GM18868 (cell line): ENCODE data around the gene KCTD8.
"Not testable (repeated sequence)": the region's sequence is repeated elsewhere in the genome, so short reads cannot be mapped to it uniquely, and the experiment has no call there.

ENCODE experiments used
- ATAC-seq: cut with Tn5 transposase; IDR thresholded peaks from one replicate; pipeline ENCODE4 v1.9.1; 2021; ENCODE audit warnings: mild to moderate bottlenecking, moderate library complexity; ENCODE audit not compliant: unreplicated experiment

The KCTD8 gene

GRCh38 chr4:44167766-44168165, 280.8 kb downstream of the KCTD8 start:
- not testable (repeated sequence) for ATAC-seq

- no peak for ATAC-seq
Observed at GRCh38 chr4:44165938-44166337, 282.7 kb downstream of the KCTD8 start.

GRCh38 chr4:44162538-44163270, 285.9 kb downstream of the KCTD8 start:
- ATAC-seq, result no peak

DNA sequence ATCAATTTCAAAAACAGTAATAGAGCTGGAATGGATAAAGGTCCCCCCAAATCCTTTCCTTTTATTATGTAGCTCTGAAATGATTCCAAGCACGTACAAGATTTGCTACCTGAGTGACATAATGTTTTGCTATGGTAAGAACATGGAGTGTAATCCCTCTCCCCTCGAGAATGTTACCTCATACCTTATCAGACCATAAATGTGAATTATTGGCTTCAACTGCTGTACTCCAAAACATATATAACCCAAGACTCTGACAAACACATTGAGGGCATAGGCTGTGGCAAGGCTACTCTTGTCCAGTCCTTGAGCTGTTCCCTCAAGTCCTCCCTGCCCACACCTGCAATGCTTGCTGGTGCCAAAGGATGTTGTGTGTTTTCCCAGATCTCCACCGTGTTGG, 286.9 kb downstream of the KCTD8 start:
- no peak for ATAC-seq

DNA sequence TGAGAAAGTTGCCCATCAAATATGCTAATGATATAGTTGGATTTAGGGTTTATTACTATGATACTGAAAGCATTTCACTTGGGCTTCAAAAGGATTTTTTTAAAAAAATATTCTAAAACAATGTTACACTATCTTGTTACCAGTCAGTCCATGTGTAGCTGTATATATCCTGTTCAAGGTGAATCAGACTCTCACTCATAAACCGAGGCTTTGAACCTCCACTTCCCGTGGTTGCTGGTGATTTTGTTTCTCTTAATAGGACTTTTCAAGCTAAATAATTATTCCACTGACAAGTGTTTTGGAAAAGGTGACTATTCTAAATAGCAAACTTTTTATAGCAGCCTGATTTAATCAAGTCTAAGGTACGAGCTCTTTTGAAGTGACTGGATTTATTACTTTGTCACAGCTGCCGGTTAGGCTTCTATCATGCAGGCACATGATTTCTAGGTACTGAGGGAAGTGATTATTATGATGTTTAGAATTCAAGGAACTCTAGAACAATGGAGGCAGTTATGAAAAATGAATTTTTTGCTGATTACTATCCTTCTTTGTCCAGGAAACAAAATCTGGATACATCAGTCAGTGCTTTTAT, 287.7 kb downstream of the KCTD8 start:
- no peak for ATAC-seq

DNA sequence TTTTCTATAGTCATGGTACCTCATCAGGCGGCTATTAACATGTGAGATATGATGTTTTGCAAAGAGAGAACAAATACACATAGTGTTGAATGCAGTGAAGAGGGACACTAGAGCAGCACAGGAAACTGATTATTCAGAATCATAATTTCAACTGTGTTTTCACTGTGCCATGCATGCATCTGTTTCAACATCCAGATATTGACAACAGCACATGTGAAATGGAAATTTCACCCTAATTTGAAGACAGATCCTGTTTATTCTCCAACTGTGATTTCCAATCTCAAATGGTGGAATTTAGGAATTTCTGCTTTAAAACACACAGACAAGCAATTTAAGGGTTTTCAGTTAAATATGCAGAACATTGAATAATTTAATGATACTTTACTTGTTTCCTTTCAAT, 288.6 kb downstream of the KCTD8 start:
- ATAC-seq, result no peak

- ATAC-seq, result no peak
Observed at GRCh38 chr4:44157611-44158277, 290.9 kb downstream of the KCTD8 start.

DNA sequence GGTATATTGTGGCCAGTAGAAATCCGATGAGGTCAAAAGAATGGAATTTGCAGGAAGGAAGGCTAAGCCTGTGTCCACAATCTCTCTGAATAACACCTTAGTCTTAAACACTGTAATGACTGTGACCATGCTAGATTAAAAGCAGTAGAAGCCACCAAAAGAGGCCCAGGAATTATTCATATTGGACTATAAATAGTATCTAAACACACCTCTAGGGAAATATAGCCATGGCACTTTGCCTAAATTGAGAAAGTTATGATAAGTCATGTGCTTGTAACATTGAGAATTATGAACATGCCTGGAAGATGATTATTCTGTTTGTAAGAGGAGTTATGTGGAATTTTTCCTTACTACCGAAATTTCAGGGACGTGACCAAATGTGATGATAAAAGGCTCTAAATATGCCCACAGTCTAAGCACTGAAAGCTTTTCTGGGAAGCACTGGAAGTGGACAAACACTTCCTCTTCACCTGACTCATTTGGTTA, 298.5 kb downstream of the KCTD8 start:
- no peak for ATAC-seq

DNA sequence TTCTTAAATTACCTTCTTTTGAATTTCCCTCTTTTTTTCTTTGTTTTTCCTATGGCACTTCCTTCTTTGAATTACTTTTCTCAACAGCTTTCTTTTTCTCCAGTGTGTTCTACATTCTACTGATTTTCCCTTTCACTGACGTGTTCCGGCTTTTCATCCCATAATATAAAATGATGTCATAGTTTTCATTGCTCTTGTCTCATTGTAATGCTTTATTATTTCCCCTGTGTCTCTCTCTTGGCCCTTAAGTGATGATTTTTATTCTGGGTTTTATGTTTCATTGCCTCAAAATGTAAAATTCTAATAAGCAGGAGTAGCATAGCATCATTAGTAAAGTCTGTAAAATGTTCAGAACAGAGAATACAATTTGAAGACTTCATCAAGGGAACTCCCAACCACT, 299.3 kb downstream of the KCTD8 start:
- ATAC-seq, result no peak

DNA sequence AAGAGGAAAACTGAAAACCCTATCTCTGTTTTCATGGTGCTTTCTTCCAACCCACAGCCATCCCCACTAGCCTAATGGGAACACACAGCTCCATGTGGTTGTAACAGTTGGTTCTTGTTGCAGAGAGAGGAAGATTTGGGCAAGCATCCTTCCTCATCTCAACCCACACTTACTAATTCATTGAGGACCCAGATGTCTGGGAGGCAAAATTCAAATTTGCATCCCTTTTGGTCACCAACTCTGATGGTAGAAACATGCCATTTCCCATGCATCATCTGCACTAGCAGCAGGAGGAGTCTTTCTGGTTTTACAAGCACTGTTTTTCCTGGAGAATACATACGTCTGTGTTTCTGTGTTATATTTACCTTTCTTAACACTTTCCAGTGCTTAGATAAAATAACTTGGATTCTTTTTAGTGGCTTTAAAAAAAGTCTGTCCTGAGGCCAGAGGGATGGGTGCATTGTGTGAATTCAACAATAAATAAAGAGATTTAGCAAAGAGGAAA, 301.0 kb downstream of the KCTD8 start:
- no peak for ATAC-seq

DNA sequence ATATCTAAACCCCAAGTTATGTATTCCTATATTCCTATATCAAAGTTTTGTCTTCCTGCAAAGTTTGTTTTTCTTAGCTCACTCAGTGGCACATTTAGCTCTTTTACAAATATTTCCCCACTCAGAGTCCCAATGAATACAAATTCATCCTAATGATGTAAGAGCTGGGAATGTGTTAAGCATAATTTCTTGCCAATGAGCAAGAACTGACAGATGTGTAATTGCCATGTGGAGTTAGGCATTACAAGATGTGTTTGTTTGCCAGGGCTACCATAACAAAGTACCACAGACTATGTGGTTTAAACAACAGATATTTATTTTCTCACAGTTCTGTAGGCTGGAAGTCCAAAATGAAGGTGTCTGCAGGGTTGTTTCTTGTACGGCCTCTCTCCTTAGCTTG, 302.1 kb downstream of the KCTD8 start:
- ATAC-seq, result no peak

- no peak for ATAC-seq
Observed at GRCh38 chr4:44145868-44146267, 302.7 kb downstream of the KCTD8 start.

DNA sequence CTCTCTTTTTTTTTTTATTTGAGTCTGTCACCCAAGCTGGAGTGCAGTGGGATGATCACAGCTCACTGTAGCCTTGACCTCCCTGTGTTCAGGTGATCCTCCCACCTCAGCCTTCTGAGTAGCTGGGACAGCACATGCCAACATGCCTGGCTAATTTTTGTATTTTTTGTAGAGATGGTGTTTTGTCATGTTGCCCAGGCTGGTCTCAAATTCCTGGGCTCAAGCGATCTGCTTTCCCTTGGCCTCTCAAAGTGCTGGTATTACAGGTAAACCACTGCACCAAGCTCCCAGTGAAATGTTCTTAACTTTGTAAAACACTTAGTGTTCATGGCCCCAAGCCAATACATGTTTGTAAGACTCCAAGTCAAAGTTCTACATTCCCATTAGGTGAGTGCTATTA, 316.1 kb downstream of the KCTD8 start:
- no peak for ATAC-seq
